Measurements from ENCODE around the gene ACSS1.

ACSS1 gene

DNA sequence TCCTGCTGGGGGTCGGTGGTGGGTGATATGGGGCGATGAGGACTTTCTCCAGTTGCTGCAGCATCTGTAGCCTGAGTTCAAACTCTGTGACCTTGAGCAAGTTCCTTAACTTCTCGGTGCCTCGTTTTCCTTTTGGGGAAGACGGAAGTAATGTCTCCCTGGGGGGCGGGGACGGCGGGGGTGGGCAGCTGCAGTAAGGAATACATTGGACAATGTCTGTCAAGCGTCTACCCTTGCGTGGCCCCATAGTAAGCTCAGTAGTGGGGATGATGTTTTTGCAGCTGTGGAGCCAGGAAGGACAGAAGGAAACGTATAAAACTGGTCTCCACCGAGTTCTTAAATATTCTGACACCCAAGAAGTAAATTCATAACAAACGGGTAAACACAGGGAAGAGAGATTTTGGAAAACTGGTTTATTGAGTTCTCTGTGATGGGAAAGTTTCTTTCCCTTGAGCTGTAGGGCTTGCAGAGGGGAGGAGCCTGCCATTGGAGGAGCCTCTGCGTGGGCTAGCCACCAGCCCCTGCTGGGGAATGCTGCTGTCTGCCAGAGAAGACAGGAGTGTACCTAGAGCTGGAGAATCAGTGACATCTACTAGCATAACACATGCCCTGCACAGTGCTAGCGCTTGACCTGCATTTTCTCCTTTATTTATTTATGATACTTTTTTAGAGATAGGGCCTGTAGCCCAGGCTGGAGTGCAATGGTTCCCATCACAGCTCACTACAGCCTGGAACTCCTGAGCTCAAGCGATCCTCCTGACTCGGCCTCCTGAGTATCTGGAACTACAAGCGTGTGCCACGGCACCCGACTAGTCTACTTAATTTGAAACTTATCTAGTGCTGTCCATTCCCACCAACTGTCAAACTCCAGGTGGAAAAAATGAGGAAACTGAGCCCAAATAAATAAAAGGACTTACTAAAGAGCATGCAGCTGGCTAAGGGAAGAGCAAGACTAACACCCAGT lies 1.2 kb upstream of the ACSS1 start:
- peak; percentile 66 for DNase-seq (ENCODE audit: low spot score)

DNA sequence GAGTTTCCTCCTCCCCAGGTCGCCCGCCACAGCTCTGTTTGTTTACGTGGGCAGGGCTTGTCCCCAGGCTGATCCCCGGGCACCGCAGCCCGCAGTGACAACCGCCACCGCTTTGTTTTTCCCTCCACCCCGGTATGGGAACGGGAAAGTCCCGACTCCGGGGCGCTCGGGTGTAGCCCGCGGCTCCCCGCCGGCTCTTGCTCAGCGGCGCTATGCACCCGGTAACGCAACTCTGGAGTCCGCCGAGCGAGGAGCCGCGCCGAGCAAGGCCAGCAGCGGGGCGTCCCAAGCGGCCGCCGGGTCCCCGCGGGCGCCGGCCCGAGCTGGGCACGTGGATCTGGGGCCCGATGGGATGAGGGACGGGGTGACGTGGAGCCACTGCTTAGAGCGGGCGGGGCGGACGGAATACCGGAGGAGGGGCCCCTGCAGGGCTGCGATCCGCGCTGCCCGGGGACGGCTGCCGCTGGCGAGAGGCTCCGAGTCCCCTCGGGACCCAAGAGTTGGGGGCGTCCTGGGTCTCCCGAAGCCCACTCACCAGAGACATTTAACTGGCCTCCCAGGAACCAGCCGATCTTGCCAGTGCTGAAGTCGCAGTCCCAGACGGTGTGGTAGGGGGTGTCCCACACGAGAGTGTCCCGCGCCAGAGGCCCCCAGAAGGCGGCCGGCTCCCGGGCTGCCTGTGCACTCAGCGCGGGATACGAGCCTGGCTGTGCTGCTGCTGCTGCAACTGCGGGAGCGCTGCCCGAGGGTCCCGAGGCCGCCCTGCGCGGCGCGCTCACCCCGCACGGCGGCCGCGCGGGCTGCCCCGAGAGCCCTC lies 497 bp downstream of the ACSS1 start:
- DNase-seq (ENCODE audit: low spot score) = peak; percentile 48

DNA sequence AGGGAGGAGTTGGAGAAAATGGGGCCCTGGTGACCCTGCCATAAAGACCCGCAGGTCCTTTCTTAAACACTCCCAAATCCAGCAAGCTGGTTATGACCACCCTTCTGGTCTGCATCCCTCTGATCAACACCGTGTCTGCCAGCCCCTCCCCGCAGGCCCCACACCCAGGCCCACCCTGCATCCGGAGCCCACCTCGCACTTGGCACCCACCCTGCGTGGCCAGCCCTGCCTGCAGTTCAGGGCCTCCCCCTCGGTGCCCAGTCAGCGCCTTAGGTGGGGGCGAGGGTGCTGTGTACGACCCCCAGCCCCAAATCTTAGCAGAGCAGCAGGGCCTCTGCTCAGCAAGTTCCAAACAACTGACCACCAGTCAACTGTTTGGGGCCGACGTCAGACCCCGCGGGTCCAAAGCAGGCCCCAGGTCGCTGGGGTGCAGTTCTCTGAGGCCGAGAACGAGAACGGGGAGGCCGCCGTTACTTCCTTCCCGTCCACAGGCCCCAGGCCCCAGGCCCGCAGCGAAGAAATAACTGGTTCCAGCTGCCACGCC lies 1.2 kb downstream of the ACSS1 start:
- no peak for DNase-seq (ENCODE audit: low spot score)

DNA sequence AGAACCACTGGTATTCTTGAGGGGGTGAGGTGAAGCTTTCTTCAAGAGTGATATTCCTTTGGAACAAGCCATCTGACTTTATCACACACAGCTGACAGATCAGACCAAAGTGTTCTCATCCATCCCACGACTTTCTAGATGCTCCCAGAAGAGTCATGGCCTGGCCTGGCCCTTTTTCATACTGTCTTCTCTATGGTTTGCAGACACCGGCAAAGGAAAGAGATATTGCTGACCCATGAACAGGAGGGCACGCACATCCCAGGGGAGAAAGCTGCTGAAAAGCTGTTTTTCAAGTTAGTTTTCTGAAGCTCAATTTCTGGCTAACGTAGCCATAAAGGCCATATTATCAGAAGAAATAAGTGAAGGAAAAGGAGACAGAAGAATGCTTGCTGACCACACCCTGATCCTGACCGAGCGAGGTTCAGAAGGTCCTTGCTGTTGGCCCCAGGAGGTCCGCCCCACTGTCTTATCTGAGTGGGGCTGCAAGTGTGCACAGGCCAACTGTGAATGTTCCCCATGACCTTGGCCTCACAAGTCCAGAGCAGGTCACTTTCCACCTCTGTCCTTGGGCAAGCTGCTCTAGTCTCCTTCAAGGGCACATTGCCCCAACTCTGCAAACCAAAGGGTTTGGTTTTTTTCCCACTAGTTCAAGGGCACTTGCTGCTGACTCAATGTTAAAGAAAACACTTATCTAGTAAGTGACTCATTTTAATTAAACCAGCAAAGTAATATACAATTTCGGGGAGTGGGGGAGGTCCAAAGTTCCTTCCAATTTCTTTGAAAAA lies 2.0 kb downstream of the ACSS1 start:
- DNase-seq (ENCODE audit: low spot score) = no peak

DNA sequence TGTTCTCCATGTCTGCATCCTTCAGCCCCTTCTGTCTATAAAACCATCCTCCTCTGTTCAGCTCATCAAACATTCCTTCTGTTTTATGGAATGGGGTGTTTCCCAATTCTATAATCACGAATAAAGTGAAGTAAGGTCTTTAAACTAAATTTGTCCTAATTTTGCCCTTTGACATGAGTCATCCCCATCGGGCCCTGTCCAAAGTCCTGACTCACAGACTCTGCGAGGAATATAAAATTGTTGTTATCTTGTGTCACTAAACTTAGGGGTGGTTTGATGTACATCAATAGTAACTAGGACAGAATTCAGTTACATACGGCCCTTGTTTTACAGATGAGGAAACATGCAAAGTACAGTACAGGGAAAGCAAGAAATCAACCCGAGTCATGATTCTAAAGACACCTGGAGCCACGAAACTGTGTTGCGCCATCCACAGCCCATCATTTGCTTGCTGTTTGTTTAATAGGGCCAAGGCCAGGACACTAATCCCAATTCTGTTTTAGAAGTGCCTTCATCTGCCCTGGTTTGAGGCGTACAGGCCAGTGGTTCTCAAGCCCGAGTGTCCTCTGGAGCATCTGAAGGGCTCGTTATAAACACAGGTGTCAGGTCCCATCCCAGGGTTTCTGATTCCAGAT lies 2.8 kb downstream of the ACSS1 start:
- no peak for DNase-seq (ENCODE audit: low spot score)

DNA sequence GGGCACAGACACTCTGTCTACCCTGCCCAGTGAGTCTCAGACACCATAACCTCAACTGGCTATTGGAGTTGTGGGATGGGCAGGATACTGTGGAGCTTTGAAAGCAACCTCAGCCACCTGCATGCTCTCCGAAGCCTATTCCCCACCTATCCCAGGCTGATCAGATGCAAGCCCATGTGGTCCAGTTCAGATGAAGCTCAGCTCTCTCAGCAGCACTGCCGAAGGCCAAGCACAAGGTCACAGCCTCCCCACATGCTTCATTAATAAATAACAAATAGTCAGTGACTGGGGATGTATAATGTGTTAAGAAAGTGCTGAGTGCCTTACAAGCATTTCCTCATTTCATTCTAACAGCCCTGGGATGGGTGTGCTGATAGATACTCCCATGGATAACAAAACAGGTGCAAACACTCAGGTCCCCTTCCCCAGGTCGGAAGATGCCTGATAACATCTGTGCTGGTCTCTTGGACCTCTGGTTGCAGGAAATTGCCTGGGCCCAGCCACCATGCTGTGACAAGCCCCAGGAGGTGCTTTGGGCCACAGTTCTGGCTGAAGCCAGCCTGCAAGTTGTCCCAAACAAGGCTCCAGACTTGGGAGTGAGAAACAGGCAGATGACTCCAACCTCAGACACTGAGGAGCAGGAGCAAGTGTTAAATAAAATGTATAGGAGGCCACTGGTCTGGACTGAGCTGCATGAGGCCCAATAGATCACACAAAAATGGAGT lies 3.7 kb downstream of the ACSS1 start:
- DNase-seq (ENCODE audit: low spot score) = no peak

DNA sequence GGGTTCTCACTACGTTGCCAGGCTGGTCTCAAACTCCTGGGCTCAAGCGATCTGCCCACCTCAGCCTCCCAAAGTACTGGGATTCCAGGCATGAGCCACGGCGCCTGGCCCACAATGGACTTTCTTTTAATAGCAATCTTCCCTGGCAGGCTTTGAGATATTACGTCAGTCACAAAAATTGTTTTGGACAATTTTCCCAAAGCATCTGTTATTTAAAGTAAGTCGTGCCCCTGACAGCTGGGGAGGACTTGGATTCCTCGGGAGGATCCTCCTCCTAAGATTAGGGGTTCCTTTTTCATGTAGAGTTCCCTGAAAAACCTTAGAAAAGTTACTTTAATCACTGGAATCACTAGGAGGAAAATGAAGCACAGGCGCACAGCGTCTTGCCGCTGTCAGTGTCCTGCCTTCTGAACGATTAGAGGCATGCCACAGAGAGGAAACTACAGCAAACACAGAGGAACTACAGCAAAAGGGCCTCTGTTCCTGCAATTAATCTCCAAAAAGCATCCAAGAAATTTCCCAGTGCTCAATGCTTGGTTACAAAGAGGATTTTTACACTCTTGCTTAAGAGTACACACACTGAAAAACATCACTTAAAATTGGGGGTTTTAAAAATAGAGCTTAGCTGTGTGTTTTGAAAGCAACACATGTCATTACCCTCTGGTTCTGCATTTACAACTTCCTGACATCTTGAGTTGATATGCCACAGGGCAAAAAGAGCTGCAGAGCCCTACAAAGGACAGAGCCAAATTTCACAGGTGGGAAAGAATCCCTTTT lies 4.5 kb downstream of the ACSS1 start:
- peak; percentile 84 for DNase-seq (ENCODE audit: low spot score)

DNA sequence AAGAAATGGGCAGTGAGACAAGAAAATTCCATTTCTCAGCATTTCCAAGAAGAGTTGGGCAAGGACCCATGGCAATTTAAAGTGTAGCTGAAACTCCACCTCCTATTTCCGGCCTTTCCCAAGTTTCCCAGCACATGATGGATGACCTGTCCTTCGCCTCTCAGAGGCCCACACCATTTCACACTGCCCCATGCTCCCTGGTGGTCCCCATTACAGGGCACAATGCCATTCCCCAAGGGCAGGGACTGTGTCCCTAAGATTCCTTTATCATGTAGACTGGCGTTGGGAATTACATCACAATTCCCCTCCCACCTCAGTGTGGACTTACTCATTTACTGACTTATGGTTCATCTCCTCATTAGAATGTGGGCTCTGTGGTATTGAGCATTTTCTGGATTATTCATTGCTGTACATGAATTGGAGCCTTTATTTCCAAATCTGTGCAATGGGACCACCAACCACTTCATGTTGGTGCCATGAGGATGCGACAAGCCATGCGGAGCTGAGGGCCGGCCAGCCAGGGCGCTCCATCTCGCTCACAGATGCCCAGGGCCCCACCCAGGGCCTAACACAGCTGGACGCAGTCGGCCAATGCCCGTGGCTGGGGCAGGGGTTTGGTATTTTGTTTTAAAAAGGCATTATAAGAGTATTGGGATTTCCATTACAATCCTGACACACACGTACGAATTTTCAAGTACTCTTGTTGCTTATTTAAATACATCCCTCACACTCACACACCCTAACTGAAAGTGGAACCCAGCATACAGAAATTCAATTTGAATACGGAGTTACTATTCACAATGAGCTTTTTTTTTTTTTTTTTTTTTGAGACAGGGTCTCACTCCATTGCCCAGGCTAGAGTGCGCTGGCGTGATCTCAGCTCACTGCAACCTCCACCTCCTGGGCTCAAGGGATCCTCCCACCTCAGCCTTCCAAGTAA lies 5.4 kb downstream of the ACSS1 start:
- DNase-seq (ENCODE audit: low spot score) = no peak

DNA sequence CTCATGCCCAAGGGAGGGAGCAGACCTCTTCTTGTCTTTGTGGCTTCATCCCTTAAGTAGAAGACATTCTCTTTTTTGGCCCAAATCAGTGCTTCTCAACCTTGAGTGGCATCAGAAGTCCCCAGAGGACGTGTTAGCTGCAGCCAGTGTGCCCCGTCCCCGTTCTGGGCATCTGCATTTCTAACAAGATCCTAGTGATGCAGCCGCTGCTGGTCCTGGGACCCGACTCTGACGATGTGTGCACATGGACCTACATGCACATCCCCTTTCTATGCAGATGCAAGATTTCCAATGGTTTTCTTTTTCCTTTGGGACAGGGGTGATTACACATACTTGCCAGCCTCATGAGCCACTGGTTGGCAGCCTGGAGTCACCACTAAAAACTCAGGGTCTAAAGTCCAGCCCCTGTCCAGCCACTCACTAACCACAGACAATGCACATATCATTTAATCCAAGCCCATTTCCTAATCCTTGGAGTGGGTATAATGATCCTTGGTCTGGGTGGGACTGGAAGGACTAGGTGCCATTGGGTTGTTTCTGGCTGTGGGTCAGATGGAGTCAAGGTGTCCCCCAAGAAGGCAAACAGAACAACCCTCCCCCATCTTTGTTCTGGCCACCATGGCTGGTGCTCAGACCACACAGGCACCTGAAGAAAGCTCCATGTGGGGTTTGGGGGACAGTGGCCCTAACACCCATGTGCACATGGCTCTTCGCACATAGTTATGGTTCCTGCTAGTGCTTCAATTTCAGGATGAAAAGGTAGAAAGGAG lies 6.4 kb downstream of the ACSS1 start:
- no peak for DNase-seq (ENCODE audit: low spot score)

DNA sequence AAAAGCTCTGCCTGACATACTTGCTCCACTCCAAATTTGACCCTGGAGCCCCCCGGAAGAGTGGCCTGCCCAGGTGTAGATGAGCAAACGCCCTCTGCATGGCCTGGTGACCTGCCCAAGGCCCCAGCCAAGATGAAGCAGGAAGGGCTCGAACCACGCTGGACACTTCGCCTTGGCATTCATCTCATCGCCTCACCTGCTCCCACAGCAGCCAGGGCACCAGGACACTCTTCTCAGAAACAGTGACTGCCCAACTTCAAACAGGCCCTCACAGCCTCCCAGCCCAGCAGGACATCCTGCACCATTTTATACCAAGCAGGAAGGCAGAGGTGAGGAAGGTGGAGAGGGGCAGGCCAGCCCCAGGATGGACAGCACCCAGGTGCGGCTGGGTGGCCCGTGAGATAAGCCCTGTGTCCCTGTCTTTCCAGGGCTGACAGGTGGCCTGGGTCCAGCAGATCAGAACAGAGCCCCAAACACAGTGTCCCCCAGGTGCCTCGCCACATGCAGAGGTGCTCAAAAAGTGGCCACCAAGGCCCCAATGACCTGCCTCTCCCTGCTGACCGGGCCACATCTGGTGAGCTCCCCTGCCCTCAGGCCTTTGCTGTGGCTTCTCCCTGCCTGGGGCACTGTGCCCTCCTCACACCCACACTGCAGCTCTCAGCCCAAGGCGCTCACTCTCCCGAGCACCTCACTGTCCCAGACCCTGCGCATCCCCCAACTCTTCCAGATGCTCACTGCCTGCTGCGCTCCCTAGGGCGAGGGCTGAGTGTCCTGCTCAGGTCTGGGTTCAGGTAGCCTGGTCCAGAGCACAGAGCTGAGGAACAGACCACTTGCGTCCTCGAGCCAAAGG lies 7.2 kb downstream of the ACSS1 start:
- no peak for DNase-seq (ENCODE audit: low spot score)

DNA sequence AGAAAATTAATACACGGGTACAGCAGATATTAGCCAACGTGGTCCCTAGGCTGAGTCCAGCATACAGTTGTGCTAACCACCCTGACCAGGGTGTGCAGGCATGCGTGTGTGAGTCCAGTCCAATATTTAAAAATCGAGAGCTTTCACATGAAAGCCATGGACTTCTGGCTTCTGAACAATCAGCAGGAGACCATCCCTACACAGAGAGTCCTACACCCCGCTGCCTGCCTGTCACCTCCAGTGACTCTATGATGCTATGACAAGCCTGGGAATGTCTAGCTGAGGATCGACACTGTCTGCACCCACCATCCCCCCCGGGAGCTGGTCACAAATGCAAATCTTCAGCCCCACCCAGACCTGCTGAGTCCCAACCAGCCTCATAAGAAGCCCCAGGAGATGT lies 7.9 kb downstream of the ACSS1 start:
- no peak for DNase-seq (ENCODE audit: low spot score)

DNA sequence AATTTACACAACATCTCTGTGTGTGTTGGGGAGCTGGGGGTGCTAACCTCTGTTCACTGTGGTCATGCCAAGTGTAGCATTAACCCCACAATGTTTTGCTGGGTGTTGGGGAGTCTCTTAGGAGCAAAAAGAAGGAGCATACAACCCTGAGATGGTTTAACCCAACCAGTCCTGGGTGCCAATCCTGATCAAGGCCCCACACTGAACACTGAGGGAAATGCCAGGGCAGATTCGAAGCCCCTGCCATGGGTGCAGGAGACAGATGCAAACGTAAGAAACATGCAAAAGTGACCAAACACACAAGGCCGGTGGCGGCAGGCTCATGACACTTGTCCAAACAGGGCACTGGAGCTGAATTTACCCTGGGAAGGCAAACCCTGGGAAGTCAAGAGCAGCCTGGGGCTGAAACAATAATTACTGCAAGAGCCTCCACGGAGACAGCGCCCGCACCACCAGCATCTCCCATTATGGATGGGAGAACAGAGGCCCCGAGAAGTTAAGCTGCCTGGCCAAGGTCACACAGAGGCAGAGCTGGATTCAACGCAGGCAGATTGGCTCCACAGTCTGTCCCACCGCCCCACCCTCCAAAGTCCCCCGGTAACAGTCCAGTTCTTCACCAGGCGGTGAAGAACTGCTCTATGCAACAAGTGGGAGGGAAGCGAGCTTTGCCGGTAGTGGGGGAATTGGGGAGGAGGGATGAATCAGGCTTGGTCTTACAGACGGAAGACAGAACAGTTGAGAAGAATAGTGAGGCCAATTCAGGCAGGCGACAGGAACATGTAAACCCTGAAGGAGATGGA lies 8.5 kb downstream of the ACSS1 start:
- DNase-seq (ENCODE audit: low spot score) = no peak

DNA sequence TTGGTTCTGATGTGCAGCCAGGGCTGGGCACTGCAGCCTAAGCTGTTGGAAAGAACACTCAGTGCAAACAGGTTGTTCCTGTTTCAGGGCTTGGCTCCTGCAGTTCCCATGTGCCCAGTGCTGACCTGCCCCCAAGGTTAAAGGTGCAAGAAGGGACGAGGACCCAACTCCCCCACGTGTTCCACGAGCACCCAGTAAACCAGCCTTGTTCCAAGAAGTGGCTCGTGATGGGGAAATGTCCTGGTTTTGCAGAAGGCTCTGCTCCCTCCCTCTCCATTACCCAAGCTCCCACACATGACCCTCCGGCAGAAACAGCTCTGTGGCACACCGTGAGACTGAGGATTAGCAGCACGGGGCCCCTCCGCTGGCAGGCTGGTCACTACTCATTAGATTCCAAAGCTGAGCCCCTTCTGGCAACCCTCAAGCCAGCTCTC lies 9.4 kb downstream of the ACSS1 start:
- no peak for DNase-seq (ENCODE audit: low spot score)

DNA sequence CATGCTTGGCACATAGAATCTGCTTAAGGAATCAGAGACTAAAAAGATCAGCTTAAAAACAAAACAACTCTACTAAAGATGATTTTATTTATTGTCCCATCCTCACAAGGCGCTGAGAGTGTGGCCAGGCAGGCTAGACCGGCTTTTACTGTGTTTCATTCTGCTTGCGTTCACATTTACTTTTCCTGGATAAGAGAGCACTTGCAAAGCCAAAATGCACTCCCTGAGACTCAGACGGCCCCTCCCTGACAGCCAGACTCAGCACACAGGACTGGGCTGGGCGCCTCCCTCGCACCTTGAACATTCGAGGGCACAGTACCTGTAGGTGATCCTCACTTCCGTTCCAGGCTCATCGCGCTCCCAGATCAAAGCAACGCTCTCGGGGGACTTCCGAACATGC lies 10.2 kb downstream of the ACSS1 start:
- no peak for DNase-seq (ENCODE audit: low spot score)

DNA sequence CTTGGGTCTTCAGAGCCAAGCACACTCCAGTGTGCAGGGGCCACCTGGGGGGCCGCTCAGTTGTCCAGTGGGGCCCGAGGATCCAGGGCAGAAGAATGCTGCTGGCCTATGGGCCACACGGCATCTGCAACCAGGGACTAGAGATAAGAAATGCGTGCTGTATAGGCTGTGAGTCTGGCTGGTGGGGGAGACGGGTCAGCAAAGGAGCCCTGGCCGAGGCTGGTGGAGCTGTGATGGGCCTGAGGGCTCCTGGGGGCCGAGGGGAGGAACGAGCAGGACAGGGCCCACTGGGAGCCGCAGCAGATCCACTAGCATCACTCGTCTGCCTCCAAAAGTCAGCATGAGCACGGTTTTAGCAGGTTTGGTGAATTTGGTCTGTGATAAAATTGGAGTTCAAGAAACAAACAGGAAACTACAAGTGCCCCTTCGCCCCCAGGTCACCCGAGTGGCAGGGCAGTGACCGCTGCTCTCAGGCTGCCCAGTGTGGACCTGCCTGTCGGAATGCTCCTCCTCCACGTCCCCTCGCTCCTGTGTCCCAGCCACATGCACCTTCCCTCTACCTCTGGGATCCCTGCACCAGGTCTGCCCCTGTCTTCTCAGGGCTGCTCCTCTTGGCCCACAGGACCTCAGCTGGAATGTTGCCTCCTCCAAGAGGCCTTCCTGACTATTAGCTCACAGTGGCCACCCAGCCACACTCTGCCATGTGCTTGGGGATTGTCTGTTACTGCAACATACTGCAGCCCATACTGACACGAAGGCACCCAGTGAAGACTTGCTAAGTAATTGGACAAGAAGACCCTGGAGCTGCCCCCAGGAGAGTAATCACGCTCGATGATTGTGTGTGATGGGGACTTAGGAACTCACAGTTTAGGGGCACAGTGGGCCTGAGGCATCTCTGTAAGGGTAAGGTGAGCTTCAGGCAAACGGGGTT lies 10.9 kb downstream of the ACSS1 start:
- no peak for DNase-seq (ENCODE audit: low spot score)
